Ammon's horn (tissue), 1 donor: ENCODE measurements around the gene ZNF613.
"Not testable (repeated sequence)": the region's sequence is repeated elsewhere in the genome, so short reads cannot be mapped to it uniquely, and the experiment has no call there.

Experiments used
- DNase-seq: peaks from one replicate; pipeline ENCODE4 v3.0.0-alpha.2; 2016; ENCODE audit warnings: low spot score

ZNF613 gene

DNA sequence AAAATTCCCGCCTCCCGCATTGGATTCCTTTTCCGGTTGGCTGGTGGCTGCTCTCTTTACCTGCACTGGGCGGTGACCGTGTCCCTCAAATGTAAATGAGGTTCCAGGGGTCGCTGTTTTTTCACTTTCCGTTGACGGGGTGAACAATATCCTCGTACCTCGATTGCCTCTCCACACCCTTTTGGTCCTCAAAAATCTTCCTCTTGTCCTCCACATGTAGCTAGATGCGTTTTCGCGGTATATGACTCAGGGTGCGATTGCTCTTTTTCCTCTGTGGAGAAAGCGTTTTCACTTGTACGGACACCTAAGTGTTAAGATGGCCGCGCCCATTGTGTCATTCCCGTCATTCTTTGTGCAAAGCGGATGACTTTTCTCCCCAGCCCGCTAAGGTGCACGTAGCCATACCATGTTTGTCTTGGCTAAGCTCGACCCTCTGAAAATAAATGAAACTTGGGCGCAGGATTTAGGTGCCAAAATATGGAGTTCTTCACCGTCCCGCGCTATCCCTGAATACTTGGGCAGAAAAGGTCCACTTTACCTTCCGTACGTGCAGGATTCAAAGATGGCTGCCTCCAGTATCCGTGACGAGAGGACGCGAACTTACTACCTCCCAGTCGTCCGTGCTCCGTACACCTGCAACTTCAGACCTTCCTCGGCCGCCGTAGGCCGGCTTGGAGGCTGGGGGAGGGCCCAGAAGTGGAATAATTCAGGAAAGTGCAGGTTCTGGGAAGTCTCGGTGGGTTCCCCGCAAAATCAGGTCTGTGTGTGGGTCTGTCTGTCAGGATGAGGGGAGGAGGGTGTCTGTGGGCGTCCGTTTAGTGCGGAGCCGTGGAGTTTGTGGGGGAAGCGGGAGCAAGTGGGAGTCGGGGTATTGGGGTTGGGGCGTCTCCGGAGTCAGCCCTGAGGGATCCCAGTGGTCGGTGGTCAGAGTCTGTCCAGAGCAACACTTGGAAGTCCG, at the start of gene ZNF613:
Gene ZNF613, plus strand, starts transcription at position 689 of the 958 bp plus-strand sequence. CDS start 8,749 bp downstream, outside the sequence.
- peak; percentile 95 for DNase-seq

DNA sequence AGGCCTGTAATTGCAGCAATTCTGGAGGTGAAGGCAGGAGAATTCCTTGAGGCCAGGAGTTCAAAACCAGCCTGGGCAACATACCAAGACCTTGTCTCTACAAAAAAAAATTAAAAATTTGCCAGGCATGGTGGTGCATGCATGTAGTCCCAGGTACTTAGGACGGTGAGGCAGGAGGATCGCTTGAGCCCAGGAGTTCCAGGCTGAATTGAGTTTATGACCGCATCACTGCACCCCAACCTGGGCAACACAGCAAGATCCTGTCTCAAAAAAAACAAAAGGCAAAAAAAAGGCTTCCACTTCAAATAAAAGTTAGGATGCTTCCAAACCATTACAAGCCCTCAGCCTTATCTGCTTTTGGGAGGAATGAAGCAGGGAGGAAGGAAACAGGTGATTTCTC, 44.8 kb upstream of the ZNF613 start:
- no peak for DNase-seq

- no peak for DNase-seq
Measured at GRCh38 chr19:51884713-51885112, 42.6 kb upstream of the ZNF613 start.

GRCh38 chr19:51887522-51888498, 39.5 kb upstream of the ZNF613 start, which contains the start of gene ZNF577:
ZNF577 (minus strand) TSS chr19:51887951; CDS start chr19:51880382, 7,569 bp downstream.
- peak; percentile 93 for DNase-seq

DNA sequence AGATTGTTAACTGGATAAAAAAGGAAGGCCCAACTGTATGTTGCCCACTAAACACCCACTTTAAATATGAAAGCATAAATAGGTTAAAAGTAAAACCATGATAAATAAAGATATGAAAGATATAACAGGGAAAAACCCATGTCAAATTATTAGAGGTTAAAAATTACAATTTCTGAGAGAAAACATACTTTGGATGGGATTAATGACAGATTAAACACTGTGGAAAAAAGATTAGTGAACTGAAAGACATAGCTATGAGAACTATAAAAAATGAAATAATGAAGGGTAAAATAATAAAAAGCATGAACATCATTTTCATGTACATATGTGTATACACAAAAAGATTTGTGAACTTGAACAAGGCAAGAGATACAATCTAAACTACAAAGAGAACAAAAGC, 37.3 kb upstream of the ZNF613 start:
- no peak for DNase-seq

- DNase-seq: no peak
Measured at GRCh38 chr19:51891193-51891747, 36.0 kb upstream of the ZNF613 start.

DNA sequence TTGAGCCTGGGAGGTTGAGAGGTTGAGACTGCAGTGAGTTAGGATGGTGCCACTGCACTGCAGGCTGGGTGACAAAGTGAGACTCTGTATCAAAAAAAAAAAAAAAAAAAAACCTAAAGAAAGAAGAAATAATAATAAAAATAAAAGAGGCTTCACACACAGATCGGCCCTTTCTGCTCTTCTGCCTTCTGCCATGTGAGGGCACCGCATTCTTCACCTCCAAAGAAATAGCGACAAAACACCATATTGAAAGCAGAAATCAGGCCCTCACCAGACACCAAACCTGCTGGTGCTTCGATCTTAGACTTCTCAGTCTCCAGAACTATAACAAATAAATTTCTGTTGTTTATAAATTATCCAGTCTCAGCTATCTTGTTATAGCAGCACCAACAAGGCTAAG, 25.4 kb upstream of the ZNF613 start:
- DNase-seq: peak; percentile 5

GRCh38 chr19:51903192-51903591, 24.1 kb upstream of the ZNF613 start:
- DNase-seq: peak; percentile 67

- peak; percentile 94 for DNase-seq
Measured at GRCh38 chr19:51904331-51905165, 22.7 kb upstream of the ZNF613 start, which contains the start of gene ZNF649. ZNF649 (minus strand) TSS chr19:51905017; CDS start chr19:51900107, 4,910 bp downstream.

DNA sequence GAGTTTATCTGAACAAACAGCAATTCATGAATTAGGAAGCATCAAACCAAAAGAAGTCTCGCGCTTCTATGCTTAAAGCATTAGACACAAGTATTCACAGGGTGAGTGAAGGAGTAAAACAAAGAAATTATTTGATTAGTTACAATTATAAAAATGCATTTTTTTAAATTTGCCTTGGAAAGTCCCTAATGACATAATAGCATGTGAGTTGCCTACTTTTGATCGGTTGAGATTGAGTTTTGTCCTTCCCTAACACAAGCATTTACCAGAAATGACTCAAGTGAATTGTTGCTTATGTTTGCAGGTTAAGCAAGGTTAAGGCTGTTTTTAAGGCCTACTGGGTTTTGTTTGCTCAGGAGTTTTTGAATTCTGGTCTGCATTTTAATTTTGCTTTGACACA, 22.1 kb upstream of the ZNF613 start:
- no peak for DNase-seq

DNA sequence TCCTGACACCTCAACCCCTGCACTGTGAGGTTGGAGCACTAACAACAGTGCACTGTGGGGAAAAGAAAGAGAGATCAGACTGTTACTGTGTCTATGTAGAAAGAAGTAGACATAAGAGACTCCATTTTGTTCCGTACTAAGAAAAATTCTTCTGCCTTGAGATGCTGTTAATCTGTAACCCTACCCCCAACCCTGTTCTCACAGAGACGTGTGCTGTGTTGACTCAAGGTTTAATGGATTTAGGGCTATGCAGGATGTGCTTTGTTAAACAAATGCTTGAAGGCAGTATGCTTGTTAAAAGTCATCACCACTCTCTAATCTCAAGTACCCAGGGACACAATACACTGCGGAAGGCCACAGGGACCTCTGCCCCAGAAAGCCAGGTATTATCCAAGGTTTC, 21.6 kb upstream of the ZNF613 start:
- DNase-seq: not testable (repeated sequence)

GRCh38 chr19:51906108-51906507, 21.2 kb upstream of the ZNF613 start:
- DNase-seq: not testable (repeated sequence)

GRCh38 chr19:51907981-51908380, 19.3 kb upstream of the ZNF613 start:
- not testable (repeated sequence) for DNase-seq

DNA sequence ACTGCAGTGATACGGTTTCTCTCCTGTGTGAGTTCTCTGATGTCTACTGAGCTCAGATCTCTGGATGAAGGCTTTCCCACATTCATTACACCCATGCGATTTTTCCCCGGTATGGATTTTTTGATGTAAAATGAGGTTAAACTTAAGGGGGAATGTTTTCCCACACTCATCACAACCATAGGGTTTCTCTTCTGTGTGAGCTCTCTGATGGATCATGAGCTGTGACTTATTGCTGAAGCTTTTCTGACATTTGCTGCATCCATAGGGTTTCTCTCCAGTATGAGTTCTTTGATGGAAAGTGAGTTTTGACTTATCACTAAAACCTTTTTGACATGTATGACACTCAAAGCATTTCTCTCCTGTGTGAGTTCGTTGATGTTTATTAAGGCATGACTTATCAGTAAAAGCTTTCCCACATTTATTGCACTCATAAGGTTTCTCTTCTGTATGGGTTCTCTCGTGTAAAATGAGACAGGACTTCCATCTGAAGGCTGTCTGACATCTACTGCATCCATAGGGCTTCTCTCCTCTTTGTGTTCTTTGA, 11.9 kb upstream of the ZNF613 start:
- DNase-seq: no peak

GRCh38 chr19:51916167-51916566, 11.1 kb upstream of the ZNF613 start:
- no peak for DNase-seq

DNA sequence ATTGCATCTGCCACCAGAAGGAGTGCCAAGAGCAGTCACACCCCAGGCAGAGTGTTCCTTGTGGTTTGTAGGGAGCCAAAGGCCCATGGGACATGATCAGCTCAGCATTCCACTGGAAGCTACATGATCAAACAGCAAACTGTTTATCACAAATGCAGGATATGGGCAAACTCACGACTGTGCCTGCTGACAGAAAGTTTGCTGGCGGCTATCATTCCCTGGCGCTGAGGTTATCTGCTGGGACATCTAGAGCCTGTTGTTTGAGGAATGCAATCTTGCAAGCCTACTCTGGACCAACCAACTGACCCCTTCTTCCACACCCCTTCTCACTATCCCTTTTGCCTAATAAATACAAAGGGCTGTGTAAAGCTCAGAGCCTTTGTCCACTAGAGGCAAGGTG, 7.7 kb upstream of the ZNF613 start:
- DNase-seq: no peak

- no peak for DNase-seq
Measured at GRCh38 chr19:51921949-51922348, 5.3 kb upstream of the ZNF613 start.

- DNase-seq: no peak
Measured at GRCh38 chr19:51926426-51926783, 867 bp upstream of the ZNF613 start.

GRCh38 chr19:51927859-51928258, 587 bp downstream of the ZNF613 start:
- no peak for DNase-seq

GRCh38 chr19:51931921-51932320, 4.6 kb downstream of the ZNF613 start:
- DNase-seq: no peak

- no peak for DNase-seq
Measured at GRCh38 chr19:51938936-51939335, 11.7 kb downstream of the ZNF613 start.
